ENCODE results near the gene RANGAP1. TPM values are rescaled to one million over a fixed set of nuclear protein-coding genes. Genes with fewer than 3 reads are reported as not detected.
A peak's percentile ranks its signal among the peaks of the same experiment; 100 is the strongest.

The RANGAP1 gene
- polyA plus RNA-seq, 1 experiment: 145 TPM

DNA sequence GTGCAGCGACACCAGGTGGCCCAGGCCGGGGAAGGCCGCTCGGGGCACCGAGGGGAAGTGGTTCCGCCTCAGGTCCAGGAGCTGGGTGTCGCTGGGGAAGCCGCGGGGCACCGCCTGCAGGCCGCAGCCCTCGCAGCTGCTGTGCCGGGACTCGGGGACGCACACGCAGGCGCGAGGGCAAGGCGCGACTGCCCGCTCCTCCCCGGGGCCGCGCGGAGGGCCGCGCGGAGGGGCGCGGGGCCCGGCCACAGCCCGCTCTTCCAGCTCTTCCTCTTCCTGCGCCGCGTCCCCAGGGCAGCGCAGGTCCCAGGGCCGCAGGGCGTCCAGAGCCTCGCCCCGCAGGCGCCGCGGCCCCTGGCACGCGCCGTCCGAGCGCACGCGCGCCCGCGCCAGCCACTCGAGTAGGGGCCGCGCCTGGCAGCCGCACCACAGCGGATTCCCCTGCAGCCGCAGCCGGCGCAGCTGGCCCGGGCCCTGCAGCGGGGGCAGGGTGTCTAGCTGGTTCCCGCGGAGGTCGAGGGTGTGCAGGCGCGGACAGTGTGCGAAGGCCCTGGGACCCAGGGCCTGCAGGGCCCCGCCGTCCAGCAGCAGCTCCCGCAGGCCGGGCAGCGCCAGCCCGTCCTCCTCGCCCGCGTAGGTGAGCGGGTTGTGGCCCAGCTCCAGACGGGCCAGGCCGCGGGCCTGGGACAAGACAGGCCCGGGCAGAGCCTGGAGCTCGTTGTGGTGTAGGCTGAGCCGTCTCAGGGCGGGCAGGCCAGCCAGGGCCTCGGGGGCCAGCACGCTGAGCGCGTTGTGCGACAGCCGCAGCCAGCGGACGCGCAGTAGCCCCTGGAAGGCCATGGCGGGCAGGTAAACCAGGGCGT lies 48.0 kb downstream of the RANGAP1 start:
- ChIA-PET POLR2A (no interaction called here), CTCF (interaction anchor here (0.8 to 2.3 kb wide), 3 partner anchors 38 to 315 kb away, joined by 3 to 14 read pairs (median 3); partner anchors contain the start of gene ZC3H7B)
- H3K27me3 ChIP-seq (ENCODE audit: control insufficient read depth, insufficient read depth, low read length): no peaks in the 10 kb centered on the region
- no peak for DNase-seq (ENCODE audit: low read depth)
- peak overlapping the region; percentile 14; the same call in 1 of the 2 replicates for H3K4me3 ChIP-seq (ENCODE audit: low read depth, low read length)
- TF ChIP-seq, protein P1, sequence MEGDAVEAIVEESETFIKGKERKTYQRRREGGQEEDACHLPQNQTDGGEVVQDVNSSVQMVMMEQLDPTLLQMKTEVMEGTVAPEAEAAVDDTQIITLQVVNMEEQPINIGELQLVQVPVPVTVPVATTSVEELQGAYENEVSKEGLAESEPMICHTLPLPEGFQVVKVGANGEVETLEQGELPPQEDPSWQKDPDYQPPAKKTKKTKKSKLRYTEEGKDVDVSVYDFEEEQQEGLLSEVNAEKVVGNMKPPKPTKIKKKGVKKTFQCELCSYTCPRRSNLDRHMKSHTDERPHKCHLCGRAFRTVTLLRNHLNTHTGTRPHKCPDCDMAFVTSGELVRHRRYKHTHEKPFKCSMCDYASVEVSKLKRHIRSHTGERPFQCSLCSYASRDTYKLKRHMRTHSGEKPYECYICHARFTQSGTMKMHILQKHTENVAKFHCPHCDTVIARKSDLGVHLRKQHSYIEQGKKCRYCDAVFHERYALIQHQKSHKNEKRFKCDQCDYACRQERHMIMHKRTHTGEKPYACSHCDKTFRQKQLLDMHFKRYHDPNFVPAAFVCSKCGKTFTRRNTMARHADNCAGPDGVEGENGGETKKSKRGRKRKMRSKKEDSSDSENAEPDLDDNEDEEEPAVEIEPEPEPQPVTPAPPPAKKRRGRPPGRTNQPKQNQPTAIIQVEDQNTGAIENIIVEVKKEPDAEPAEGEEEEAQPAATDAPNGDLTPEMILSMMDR (IDR thresholded peaks at IDR 0.05; ENCODE audit: insufficient read depth, low read depth, low read length): peak; percentile 33
- no peaks in the 10 kb centered on the region for H3K36me3 ChIP-seq (ENCODE audit: control insufficient read depth, insufficient read depth, low read length)

DNA sequence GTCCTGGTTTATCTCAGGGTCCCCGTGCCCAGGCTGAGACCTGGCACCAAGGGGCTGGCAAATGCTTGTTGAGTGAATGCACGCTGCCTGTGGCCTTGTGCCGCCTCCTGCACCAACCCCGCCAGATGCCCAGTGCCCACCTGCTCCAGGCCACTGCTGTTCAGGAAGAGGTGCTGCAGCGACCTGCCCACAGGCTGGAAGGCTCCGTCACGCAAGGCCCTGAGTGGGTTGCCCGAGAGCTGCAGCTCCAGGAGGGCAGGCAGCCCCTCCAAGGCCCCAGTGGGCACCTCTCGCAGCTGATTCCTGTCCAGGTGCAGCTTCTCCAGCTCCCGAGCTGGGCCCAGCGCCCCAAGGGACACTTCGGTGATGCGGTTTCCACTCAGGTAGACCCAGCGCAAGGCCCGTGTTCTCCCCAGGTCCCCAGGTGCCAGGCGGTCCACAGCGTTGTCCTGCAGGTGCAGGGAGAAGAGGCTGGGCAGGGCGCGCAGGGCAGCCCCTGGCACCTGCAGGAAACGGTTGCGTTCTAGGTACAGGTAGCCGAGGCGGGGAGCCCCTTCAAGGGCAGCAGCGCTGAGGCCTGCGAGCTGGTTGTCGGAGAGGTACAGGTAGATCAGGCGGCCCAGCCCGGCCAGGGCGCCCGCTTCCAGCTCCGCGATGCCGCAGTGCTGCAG lies 48.8 kb downstream of the RANGAP1 start:
- Histone ChIP-seq H3K27me3 (ENCODE audit: control insufficient read depth, insufficient read depth, low read length) (no peaks in the 10 kb centered on the region), H3K4me3 (ENCODE audit: low read depth, low read length) (0 out of 2 replicates have a peak overlapping the region, but pooled peaks have one; percentile 14), H3K36me3 (ENCODE audit: control insufficient read depth, insufficient read depth, low read length) (no peaks in the 10 kb centered on the region)
- CTCF ChIA-PET: interaction anchor here (1.1 to 2.3 kb wide), 3 partner anchors 16 to 315 kb away, joined by 3 to 14 read pairs (median 3); no protein-coding TSS in a partner anchor
- POLR2A ChIA-PET: no interaction called here
- TF ChIP-seq, protein P1 (IDR thresholded peaks at IDR 0.05; ENCODE audit: insufficient read depth, low read depth, low read length): no peak
- DNase-seq (ENCODE audit: low read depth): no peak

DNA sequence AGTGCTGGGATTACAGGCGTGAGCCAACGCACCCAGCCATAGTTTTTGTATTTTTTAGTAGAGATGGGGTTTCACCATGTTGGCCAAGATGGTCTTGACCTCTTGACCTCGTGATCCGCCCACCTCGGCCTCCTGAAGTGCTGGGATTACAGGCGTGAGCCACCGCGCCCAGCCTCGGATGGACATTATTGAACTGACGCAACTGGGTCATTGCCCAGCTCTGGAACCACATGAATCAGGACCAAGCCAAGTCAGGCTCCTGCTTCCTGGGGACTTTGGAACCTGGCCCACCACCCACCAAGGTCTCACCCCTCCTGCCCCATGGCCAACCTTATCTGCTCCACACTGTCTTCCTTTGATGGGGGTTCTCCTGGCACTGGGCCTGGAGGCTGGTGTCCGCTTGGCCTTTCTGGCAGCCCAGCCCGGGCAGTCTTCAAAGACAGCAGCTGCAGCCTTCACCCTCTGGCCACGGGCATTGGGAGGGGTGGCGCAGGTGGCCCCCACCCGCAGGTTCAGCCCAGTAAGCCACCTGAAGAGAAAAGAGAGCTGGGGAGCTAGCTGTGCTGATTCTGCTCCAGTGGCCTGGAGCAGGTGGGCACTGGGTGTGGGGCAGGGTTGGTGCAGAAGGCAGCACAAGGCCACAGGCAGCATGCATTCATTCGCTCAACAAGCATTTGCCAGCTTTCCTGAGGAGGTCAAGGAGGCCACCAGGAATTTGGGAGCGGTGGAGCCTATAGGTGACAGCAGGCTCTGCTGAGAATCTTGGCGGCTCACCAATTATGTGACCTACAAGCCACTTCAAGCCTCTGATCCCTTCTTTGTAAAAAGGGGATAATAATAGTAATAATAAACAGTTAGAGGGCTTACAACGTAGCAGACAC lies 50.9 kb downstream of the RANGAP1 start:
- Histone ChIP-seq H3K4me3 (ENCODE audit: low read depth, low read length) (no peak overlapping the region), H3K27me3 (ENCODE audit: control insufficient read depth, insufficient read depth, low read length) (no peaks in the 10 kb centered on the region), H3K36me3 (ENCODE audit: control insufficient read depth, insufficient read depth, low read length) (peaks cover 2% of the 10 kb centered on the region; the same call in 1 of the 2 replicates)
- ChIA-PET CTCF (no interaction called here), POLR2A (no interaction called here)
- TF ChIP-seq, protein P1 (IDR thresholded peaks at IDR 0.05; ENCODE audit: insufficient read depth, low read depth, low read length): no peak
- DNase-seq (ENCODE audit: low read depth): no peak

DNA sequence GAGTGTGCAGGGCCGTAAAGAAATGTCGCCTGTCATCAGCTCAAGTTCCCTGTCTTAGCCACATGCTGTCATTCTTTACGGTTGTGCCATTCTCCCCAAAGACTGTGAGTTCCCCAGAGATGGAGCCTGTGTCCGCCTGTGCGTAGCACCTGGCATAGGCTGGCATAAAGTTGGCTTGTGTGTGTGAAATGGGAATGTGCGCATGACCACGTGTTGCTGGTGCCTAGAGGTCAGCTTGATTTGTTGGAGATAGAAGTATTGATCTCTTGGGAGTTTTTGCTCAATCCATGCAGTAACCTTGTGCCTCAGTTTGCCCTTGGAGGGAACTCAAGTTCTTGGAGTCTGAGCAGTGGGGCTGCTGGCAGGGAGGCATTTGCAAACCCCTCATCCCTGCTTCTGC lies 54.6 kb downstream of the RANGAP1 start:
- Histone ChIP-seq H3K27me3 (ENCODE audit: control insufficient read depth, insufficient read depth, low read length) (no peaks in the 10 kb centered on the region), H3K4me3 (ENCODE audit: low read depth, low read length) (no peak overlapping the region), H3K36me3 (ENCODE audit: control insufficient read depth, insufficient read depth, low read length) (peaks cover 7% of the 10 kb centered on the region; the same call in 1 of the 2 replicates)
- no peak for DNase-seq (ENCODE audit: low read depth)
- ChIA-PET CTCF (no interaction called here), POLR2A (no interaction called here)
- TF ChIP-seq, protein P1 (IDR thresholded peaks at IDR 0.05; ENCODE audit: insufficient read depth, low read depth, low read length): no peak
